Measurements from ENCODE around the gene SAPCD1.
"Not testable (repeated sequence)": the region's sequence is repeated elsewhere in the genome, so short reads cannot be mapped to it uniquely, and the experiment has no call there.

The SAPCD1 gene

GRCh38 chr6:31805939-31806469 lies 43.5 kb downstream of the SAPCD1 start:
- no peak for DNase-seq

DNA sequence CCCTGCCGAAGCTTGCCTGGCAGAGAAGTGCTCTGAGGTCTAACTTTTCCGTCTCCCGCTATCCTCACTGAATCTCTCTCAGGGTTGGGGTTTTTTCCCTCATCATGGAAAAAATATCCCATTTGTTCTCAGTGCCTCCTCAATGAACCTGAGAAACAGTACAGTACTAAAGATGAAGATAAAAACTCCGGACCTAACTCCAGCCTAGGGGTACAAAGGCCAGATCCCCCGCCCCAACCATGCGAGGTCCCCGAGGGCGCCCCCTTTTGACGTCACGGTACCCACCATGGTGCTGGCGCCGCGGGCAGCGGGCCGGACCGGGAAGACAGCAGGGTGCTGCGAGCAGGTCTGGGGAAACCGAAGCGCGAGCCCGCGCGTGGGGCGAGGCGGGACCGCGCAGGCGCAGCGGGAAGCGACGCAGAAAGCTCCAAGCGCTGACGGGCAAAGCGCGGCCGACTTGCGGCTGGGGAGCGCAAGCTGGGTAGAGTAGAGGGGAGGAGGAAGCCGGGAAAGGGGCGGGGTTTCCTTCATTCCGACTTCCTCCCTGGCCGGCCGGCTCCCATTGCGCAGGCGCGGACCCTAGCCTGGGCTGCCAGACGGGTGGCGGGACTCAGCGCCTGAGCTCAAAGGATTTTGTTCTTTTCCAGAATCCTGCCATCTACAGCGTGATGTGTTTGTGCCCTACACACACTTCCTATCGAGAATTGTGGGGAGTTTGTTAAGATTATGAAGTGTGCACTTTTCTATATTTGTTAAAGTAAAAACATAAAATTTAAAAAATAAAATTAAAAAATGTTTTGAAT lies 44.2 kb downstream of the SAPCD1 start, which contains the start of gene LSM2:
LSM2 (minus strand) TSS at position 497 of the 803 bp plus-strand sequence; CDS start at position 288, 209 bp downstream.
- peak; percentile 98 for DNase-seq

GRCh38 chr6:31808599-31808998 lies 46.1 kb downstream of the SAPCD1 start:
- DNase-seq, result not testable (repeated sequence)

GRCh38 chr6:31811645-31812044 lies 49.2 kb downstream of the SAPCD1 start:
- no peak for DNase-seq

GRCh38 chr6:31813465-31813849 lies 51.0 kb downstream of the SAPCD1 start:
- DNase-seq, result no peak
